Gastrocnemius medialis (tissue), 4 donors: ENCODE data around the gene SPOCK1. TPM values are rescaled to one million over a fixed set of nuclear protein-coding genes. Genes with fewer than 3 reads are reported as not detected.

Experiments used
- ATAC-seq, 2 donors: fragments of 150-250 bp; one replicate each; pipeline ENCODE4 v1.9.1; 2016
- DNase-seq, 2 donors: peaks; one replicate each; pipeline ENCODE4 v3.0.0-alpha.2; 2019
- H3K27ac ChIP-seq, 4 donors: fragments of 200-600 bp; sonication (generic); 1 replicate in 1 of 4; 2 replicates in 3 of 4; pipeline ENCODE4 v1.5.1; 2016 to 2018; ENCODE audit warnings: mild to moderate bottlenecking in 2 of 4, moderate library complexity in 1 of 4
- H3K27me3 ChIP-seq, 3 donors: fragments of 200-600 bp; sonication (generic) in 2 of 3; 1 replicate in 1 of 3; 2 replicates in 2 of 3; pipeline versions ENCODE4 v1.5.1 to v1.6.0; 2016 to 2019; ENCODE audit warnings: mild to moderate bottlenecking in 1 of 3, moderate library complexity in 1 of 3
- H3K36me3 ChIP-seq, 2 donors: fragments of 200-600 bp; sonication (generic) in 1 of 2; one replicate each; pipeline ENCODE4 v1.5.1; 2017 to 2018
- H3K4me1 ChIP-seq, 2 donors: fragments of 200-600 bp; sonication (generic) in 1 of 2; one replicate each; pipeline ENCODE4 v1.5.1; 2016 to 2017; ENCODE audit warnings: mild to moderate bottlenecking in 2 of 2
- H3K4me3 ChIP-seq, 4 donors: fragments of 200-600 bp; sonication (generic) in 3 of 4; 1 replicate in 1 of 4; 2 replicates in 3 of 4; pipeline ENCODE4 v1.5.1; 2016 to 2019; ENCODE audit warnings: mild to moderate bottlenecking in 2 of 4
- H3K9me3 ChIP-seq, 3 donors: fragments of 200-600 bp; sonication (generic) in 2 of 3; 1 replicate in 1 of 3; 2 replicates in 2 of 3; pipeline ENCODE4 v1.5.1; 2016 to 2019
- POLR2A ChIP-seq, 2 donors: fragments of 450-650 bp; IDR thresholded peaks; one replicate each; pipeline ENCODE4 v1.6.1; 2017; ENCODE audit warnings: antibody characterized with exemption in 2 of 2, mild to moderate bottlenecking in 2 of 2, moderate library complexity in 2 of 2
- in situ Hi-C, 4 donors: fragments of 200-750 bp; cut with MboI; loops; one replicate each; pipeline versions ENCODE4 v1.15.0 to v1.8.0; 2017; ENCODE audit warnings: low sequenced_read_pairs in 4 of 4
- intact Hi-C: fragments of 100-400 bp; cut with DNase I; formaldehyde crosslinking; loops from one replicate; pipeline ENCODE4 v1.15.1; 2023; ENCODE audit warnings: low total_unique reads
- total RNA-seq, 4 donors: library from RNA; depleted of rRNA; stranded (reverse); fragments of >200 nt; gene quantifications; one replicate each; pipeline versions ENCODE4 v1.1.0 to v1.2.3, GENCODE V29; 2016
- TF ChIP-seq, protein P1 (sequence below), 5 experiments: fragments of 450-650 bp in 3 of 5; fragments of 200-600 bp in 2 of 5; sonication (generic) in 2 of 5; IDR thresholded peaks in 4 of 5; conservative IDR thresholded peaks in 1 of 5; 1 replicate in 4 of 5; 2 replicates in 1 of 5; pipeline ENCODE4 v1.5.1; 2016 to 2019; ENCODE audit warnings: antibody characterized with exemption in 5 of 5, mild to moderate bottlenecking in 3 of 5, moderate library complexity in 3 of 5

SPOCK1 gene
- total RNA-seq, 4 donors from 2014 or later = 5.8 to 33.8 (median 25.3) TPM

DNA sequence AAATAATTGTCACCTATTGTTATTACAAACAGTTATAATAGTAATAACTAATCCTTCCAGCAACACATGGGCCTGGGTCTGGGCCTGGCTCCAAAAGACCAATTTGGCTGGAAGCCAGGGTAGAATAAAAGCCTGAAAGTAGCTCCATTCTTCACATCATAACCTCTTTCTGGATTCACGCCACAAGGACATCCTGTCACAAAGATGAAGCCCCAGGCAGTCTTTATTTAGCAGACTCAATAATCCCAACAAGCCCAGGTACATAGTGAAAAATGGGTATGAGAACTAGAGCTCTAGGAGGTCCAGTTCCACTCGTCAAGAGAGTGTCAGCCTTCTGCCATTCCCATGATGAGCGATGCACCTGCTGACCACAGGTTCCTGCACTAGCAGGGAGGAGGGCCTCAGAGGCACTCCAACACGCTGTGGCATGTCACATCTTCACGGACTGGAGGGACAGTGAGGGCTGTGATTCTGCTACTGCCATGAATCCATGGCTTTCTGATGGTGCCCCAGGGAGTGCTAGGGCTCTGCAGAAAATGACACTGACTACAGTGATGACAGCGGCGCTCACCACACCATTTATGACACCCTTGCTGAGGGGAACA, 124.9 kb downstream of the SPOCK1 start:
- in situ Hi-C loops (no loop called here), intact Hi-C loops (no loop called here)
- Histone ChIP-seq H3K27ac (no peak overlapping the region), H3K4me3 (no peak overlapping the region), H3K4me1 (no peaks in the 10 kb centered on the region), H3K36me3 (no peaks in the 10 kb centered on the region), H3K9me3 (no peaks in the 10 kb centered on the region), H3K27me3 (peaks cover 0 to 3% (median 0%) of the 10 kb centered on the region in 3 donors)
- TF ChIP-seq, protein P1, sequence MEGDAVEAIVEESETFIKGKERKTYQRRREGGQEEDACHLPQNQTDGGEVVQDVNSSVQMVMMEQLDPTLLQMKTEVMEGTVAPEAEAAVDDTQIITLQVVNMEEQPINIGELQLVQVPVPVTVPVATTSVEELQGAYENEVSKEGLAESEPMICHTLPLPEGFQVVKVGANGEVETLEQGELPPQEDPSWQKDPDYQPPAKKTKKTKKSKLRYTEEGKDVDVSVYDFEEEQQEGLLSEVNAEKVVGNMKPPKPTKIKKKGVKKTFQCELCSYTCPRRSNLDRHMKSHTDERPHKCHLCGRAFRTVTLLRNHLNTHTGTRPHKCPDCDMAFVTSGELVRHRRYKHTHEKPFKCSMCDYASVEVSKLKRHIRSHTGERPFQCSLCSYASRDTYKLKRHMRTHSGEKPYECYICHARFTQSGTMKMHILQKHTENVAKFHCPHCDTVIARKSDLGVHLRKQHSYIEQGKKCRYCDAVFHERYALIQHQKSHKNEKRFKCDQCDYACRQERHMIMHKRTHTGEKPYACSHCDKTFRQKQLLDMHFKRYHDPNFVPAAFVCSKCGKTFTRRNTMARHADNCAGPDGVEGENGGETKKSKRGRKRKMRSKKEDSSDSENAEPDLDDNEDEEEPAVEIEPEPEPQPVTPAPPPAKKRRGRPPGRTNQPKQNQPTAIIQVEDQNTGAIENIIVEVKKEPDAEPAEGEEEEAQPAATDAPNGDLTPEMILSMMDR (IDR thresholded peaks at IDR 0.05 in 4 of 5, conservative IDR thresholded peaks at IDR 0.05 in 1 of 5) = no peak
- TF ChIP-seq POLR2A (IDR thresholded peaks at IDR 0.05) = no peak
- DNase-seq (no peak), ATAC-seq (no peak)

DNA sequence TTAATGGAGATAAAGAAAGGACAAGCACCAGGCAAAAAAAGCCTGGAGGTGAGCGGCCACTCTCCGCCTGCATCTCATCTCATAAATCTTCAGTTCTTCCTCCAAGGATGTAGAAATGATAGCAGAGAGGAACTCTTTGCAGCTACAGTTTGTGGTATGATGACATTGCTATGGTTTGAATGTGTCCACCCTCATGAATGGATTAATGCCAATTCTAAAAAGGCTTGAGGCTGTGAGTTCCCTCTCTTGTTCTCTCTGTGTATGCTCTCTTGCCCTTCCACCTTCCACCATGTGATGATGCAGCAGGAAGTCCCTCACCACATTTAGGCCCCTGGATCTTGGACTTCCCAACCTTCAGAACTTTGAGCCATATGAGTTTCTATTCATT, 126.4 kb downstream of the SPOCK1 start:
- no peak for TF ChIP-seq POLR2A (IDR thresholded peaks at IDR 0.05)
- DNase-seq (no peak), ATAC-seq (no peak)
- H3K36me3 ChIP-seq = no peaks in the 10 kb centered on the region
- no peak overlapping the region for H3K27ac ChIP-seq
- in situ Hi-C loops = no loop called here
- H3K4me1 ChIP-seq = no peaks in the 10 kb centered on the region
- H3K9me3 ChIP-seq = no peaks in the 10 kb centered on the region
- no peak overlapping the region for H3K4me3 ChIP-seq
- peaks cover 0 to 3% (median 0%) of the 10 kb centered on the region in 3 donors for H3K27me3 ChIP-seq
- intact Hi-C loops = no loop called here

DNA sequence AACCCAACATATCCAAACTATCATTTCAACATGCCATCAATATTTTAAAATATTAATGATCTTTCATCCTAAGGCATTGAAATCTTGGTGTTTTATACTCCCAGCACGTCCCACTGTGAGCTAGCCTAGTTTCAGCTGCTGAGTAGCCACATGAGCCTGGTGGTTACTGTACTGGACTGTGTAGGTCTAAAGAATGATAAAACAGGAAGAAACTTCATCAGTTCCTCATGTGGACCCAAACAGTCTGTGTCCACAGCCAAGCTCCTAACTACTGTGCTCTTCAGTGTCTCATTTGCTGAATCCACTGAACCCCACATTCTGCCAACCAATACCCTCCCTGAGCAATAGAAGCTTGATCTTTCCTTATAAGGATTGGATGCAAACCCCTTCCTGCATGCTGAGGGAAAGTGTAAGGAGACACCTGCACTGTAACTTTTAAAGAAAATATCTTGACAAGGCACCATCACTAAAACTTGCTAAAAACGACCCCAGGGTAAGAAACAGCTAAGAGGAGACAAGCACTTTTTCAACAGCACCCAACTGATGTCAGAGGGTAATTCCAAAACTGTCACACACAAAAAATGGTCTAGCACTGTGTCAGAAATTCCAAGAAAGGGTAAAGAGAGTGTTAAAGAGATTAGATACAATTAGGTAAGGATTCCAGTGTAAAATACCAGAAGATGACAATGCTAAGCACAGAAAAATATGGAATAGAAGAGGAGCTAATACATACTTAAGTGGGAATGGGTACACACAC, 126.9 kb downstream of the SPOCK1 start:
- no peaks in the 10 kb centered on the region for H3K4me1 ChIP-seq
- H3K36me3 ChIP-seq = no peaks in the 10 kb centered on the region
- no peak overlapping the region for H3K27ac ChIP-seq
- intact Hi-C loops (no loop called here), in situ Hi-C loops (no loop called here)
- DNase-seq (no peak), ATAC-seq (no peak)
- TF ChIP-seq POLR2A (IDR thresholded peaks at IDR 0.05) = no peak
- TF ChIP-seq, protein P1 (IDR thresholded peaks at IDR 0.05 in 4 of 5, conservative IDR thresholded peaks at IDR 0.05 in 1 of 5) = no peak
- no peak overlapping the region for H3K4me3 ChIP-seq
- H3K9me3 ChIP-seq = no peaks in the 10 kb centered on the region
- no peaks in the 10 kb centered on the region for H3K27me3 ChIP-seq

DNA sequence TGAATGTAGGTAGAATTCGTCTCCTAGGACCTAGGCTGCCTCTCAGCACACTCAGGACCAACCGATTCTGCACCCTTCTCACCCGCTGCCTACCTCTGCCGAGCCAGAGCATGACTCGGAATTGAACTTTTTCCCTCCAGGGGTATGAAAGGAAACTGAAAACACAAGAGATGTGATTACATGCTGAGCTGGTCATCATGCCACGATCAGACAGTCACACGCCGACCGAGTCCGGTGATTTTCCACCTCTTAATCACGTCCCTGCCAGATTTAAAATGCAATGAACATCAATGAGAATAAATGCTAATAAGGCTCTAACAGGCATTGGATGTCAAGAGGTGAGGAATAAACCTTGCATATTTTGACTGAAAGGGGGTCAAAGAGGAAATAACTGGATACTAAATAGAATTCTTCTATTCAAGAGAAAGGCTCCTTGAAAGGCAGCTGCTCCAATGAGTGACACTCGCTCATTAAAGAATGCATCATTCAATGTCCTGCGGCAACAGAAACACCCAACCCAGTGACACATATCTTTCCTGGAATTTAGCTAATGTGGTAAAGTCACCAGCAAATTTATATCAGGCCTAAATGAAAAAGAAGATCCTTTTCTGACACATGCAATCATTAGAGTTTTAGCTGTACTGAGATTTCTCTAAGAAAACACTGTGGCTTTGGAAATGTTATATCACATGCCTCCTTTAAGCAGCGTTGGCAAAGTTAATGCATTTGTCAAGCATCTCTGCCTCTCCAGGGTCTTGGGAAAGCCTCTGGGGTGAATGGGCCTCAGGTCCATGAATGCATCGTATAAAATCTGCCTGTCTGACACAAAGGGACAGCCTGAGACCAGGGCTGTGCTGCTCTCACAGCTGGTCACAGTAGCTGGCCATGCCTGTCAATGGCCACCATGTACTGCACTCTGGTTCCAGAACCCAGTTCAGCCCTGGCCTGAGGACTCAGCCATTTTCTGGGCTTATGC, 128.7 kb downstream of the SPOCK1 start:
- no peak for ATAC-seq
- in situ Hi-C loops = no loop called here
- no peaks in the 10 kb centered on the region for H3K36me3 ChIP-seq
- H3K9me3 ChIP-seq = no peaks in the 10 kb centered on the region
- TF ChIP-seq, protein P1 (IDR thresholded peaks at IDR 0.05 in 4 of 5, conservative IDR thresholded peaks at IDR 0.05 in 1 of 5) = no peak
- TF ChIP-seq POLR2A (IDR thresholded peaks at IDR 0.05) = no peak
- no peak overlapping the region for H3K4me3 ChIP-seq
- H3K27me3 ChIP-seq = no peaks in the 10 kb centered on the region
- DNase-seq = no peak
- no peaks in the 10 kb centered on the region for H3K4me1 ChIP-seq
- H3K27ac ChIP-seq = no peak overlapping the region
- intact Hi-C loops = no loop called here

DNA sequence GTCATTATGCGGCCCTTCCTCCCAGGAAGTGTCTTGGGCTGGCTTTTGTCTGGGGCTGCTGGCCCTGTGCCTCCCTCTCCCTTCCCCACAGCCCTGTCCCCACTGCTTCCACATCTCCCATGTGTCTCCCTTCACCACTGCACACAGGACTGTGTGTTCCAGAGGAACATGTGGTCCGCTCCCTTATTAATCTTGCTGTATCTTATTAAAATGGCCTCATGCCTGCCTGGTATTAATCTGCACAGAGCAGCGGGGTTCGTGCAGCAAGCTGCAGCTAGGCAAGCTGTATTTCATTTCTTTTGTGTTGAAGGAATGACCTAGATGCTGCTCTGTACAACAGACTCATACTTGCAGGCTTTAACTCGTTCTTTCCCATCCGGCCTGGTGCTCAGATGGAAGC, 130.5 kb downstream of the SPOCK1 start:
- Histone ChIP-seq H3K36me3 (no peaks in the 10 kb centered on the region), H3K4me1 (no peaks in the 10 kb centered on the region), H3K9me3 (no peaks in the 10 kb centered on the region), H3K27me3 (no peaks in the 10 kb centered on the region), H3K4me3 (no peak overlapping the region), H3K27ac (no peak overlapping the region)
- in situ Hi-C loops (no loop called here), intact Hi-C loops (no loop called here)
- no peak for ATAC-seq
- no peak for DNase-seq
- no peak for TF ChIP-seq POLR2A (IDR thresholded peaks at IDR 0.05)
- TF ChIP-seq, protein P1 (IDR thresholded peaks at IDR 0.05 in 4 of 5, conservative IDR thresholded peaks at IDR 0.05 in 1 of 5) = no peak
